KMS-11 (cell line): ENCODE results near the gene WASL.

Source experiments
- H2AFZ ChIP-seq: fragments of 200-600 bp; sonication (generic); 2 replicates; pipeline ENCODE4 v1.6.1; 2016; ENCODE audit warnings: antibody characterized with exemption, mixed run types, low read depth
- H3K27ac ChIP-seq: fragments of 200-600 bp; sonication (generic); 2 replicates; pipeline ENCODE4 v1.6.1; 2016; ENCODE audit warnings: mild to moderate bottlenecking, mixed run types
- H3K27me3 ChIP-seq: fragments of 200-600 bp; sonication (generic); 2 replicates; pipeline ENCODE4 v1.6.1; 2017; ENCODE audit warnings: mild to moderate bottlenecking, low read depth, mixed run types, moderate library complexity; ENCODE audit not compliant: insufficient read depth
- H3K36me3 ChIP-seq: fragments of 200-600 bp; sonication (generic); 2 replicates; pipeline ENCODE4 v1.6.1; 2017; ENCODE audit warnings: mild to moderate bottlenecking, mixed run types; ENCODE audit not compliant: insufficient read depth
- H3K4me1 ChIP-seq: fragments of 200-600 bp; sonication (generic); 2 replicates; pipeline ENCODE4 v1.6.1; 2016; ENCODE audit warnings: mild to moderate bottlenecking, low read depth, mixed run types; ENCODE audit not compliant: poor library complexity, severe bottlenecking
- H3K4me2 ChIP-seq: fragments of 200-600 bp; sonication (generic); 2 replicates; pipeline ENCODE4 v1.7.0; 2016; ENCODE audit warnings: mild to moderate bottlenecking, mixed run types
- H3K4me3 ChIP-seq: fragments of 200-600 bp; sonication (generic); IDR thresholded peaks from 2 replicates; pipeline ENCODE4 v1.6.1; 2017; ENCODE audit warnings: low read depth, low read length, mixed read lengths; ENCODE audit not compliant: insufficient read depth
- H3K79me2 ChIP-seq: fragments of 200-600 bp; sonication (generic); 2 replicates; pipeline ENCODE4 v1.6.1; 2016; ENCODE audit warnings: low read depth, mixed run types; ENCODE audit not compliant: insufficient read depth
- H3K9ac ChIP-seq: fragments of 200-600 bp; sonication (generic); 2 replicates; pipeline ENCODE4 v1.6.1; 2016; ENCODE audit warnings: mild to moderate bottlenecking, mixed run types
- H4K20me1 ChIP-seq: fragments of 200-600 bp; sonication (generic); 2 replicates; pipeline ENCODE4 v1.6.1; 2016; ENCODE audit warnings: mild to moderate bottlenecking, mixed run types; ENCODE audit not compliant: insufficient read depth
- TF ChIP-seq, protein P1 (sequence below): fragments of 200-600 bp; sonication (generic); conservative IDR thresholded peaks from 2 replicates; pipeline ENCODE4 v1.6.1; 2017; ENCODE audit warnings: low read depth, mild to moderate bottlenecking, antibody characterized with exemption, low read length, moderate library complexity, mixed read lengths

Gene WASL

DNA sequence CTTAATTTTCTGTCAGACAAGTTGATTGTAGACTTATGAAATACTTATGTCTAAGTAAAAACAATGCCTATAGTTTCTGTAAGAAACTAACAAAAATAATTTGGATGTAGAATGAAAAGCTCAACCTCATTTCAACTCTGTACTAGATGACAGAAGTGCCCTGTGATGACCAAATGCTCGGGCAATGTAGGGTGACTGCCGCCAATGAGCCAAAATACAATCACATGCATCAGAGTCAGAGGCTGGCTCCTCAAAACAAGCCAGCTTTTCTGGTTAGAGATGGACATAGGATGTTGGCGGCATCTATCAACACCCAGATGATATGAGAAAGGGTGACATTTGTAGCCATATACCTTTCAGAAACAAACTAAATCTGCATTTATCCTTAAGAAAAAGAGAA, 69.2 kb downstream of the WASL start:
- H3K9ac ChIP-seq: no peak overlapping the region
- H3K27me3 ChIP-seq: no peaks in the 10 kb centered on the region
- TF ChIP-seq, protein P1, sequence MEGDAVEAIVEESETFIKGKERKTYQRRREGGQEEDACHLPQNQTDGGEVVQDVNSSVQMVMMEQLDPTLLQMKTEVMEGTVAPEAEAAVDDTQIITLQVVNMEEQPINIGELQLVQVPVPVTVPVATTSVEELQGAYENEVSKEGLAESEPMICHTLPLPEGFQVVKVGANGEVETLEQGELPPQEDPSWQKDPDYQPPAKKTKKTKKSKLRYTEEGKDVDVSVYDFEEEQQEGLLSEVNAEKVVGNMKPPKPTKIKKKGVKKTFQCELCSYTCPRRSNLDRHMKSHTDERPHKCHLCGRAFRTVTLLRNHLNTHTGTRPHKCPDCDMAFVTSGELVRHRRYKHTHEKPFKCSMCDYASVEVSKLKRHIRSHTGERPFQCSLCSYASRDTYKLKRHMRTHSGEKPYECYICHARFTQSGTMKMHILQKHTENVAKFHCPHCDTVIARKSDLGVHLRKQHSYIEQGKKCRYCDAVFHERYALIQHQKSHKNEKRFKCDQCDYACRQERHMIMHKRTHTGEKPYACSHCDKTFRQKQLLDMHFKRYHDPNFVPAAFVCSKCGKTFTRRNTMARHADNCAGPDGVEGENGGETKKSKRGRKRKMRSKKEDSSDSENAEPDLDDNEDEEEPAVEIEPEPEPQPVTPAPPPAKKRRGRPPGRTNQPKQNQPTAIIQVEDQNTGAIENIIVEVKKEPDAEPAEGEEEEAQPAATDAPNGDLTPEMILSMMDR: no peak

DNA sequence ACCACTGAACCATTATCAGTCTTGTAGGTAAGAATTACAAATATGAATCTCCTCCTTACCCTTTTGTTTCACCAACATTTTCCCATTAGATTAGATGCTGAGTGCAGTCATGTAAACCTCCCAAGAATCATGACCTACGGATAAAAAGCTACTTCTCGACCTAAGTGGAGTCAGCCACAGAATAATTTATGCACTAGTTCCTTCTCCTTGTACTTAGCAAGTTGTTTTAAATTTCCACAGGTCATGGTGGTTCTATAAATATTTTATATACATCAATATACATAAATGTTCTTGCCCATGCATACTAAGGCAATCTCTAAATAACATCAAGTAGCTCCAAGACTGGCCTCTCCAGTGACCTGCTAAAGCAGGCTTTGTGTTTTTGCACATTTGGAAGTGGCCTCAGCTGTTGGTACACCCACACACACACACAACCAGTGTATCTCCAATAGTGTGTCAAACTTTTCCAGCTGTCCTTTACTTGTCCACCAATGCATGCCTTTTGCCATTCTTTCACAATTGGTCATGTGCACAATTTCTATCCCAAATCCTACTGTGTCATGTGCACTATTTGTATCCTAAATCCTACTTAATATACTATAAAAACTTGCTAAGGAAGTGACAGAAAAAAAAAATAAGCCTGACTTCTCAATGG, 71.6 kb downstream of the WASL start:
- Histone ChIP-seq H3K27ac (no peak overlapping the region), H3K4me2 (no peak overlapping the region), H3K4me1 (no peaks in the 10 kb centered on the region), H3K4me3 (no peak overlapping the region), H2AFZ (no peak overlapping the region), H3K9ac (no peak overlapping the region), H3K27me3 (no peaks in the 10 kb centered on the region), H3K36me3 (no peaks in the 10 kb centered on the region), H3K79me2 (no peaks in the 10 kb centered on the region), H4K20me1 (no peaks in the 10 kb centered on the region)
- TF ChIP-seq, protein P1: no peak

More for the DNA sequence above, 69.2 kb downstream of the WASL start:
- Histone ChIP-seq H3K4me3 (no peak overlapping the region), H3K4me2 (no peak overlapping the region), H3K79me2 (no peaks in the 10 kb centered on the region), H3K4me1 (no peaks in the 10 kb centered on the region), H4K20me1 (no peaks in the 10 kb centered on the region), H3K36me3 (no peaks in the 10 kb centered on the region), H2AFZ (no peak overlapping the region), H3K27ac (no peak overlapping the region)

DNA sequence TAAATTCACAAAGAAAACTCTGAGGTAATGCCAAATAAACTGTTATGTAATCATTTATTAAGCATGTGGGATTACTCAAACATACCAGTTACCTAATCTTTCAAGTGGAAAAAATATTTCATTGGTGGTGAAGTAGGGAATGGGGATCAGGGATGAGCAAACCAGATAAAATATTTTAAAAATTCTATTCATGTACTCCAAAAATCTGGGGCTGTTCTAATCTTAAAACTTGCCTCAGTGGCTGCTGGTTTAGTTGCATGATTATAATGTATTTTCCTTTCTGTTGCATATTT, 73.7 kb downstream of the WASL start:
- H3K27ac ChIP-seq: no peak overlapping the region
- no peaks in the 10 kb centered on the region for H4K20me1 ChIP-seq
- H3K36me3 ChIP-seq: no peaks in the 10 kb centered on the region
- H2AFZ ChIP-seq: no peak overlapping the region
- TF ChIP-seq, protein P1: no peak
- no peaks in the 10 kb centered on the region for H3K27me3 ChIP-seq
- no peaks in the 10 kb centered on the region for H3K4me1 ChIP-seq
- H3K79me2 ChIP-seq: no peaks in the 10 kb centered on the region
- H3K4me3 ChIP-seq: no peak overlapping the region
- no peak overlapping the region for H3K9ac ChIP-seq
- H3K4me2 ChIP-seq: no peak overlapping the region

GRCh38 chr7:123674399-123675180, 74.2 kb downstream of the WASL start:
- H3K9ac ChIP-seq: no peak overlapping the region
- TF ChIP-seq, protein P1: no peak
- no peaks in the 10 kb centered on the region for H3K36me3 ChIP-seq

More at GRCh38 chr7:123674399-123675180, 74.2 kb downstream of the WASL start:
- no peaks in the 10 kb centered on the region for H3K79me2 ChIP-seq
- H4K20me1 ChIP-seq: no peaks in the 10 kb centered on the region
- no peak overlapping the region for H3K27ac ChIP-seq
- H3K4me2 ChIP-seq: no peak overlapping the region
- H2AFZ ChIP-seq: no peak overlapping the region
- no peaks in the 10 kb centered on the region for H3K4me1 ChIP-seq
- H3K27me3 ChIP-seq: no peaks in the 10 kb centered on the region
- no peak overlapping the region for H3K4me3 ChIP-seq
